ENCODE measurements around the gene ANKRA2. TPM values are rescaled to one million over a fixed set of nuclear protein-coding genes. Genes with fewer than 3 reads are reported as not detected.

ANKRA2 gene
- total RNA-seq, 2 experiments from 2014 or later = 45.0 to 45.1 TPM

- Histone ChIP-seq H3K4me3 (ENCODE audit: low read length) (no peak overlapping the region), H3K9me3 (ENCODE audit: control insufficient read depth in 1 of 2, insufficient read depth in 1 of 2, low read length in 2 of 2) (no peaks in the 10 kb centered on the region), H3K36me3 (ENCODE audit: insufficient read depth, low read length) (no peaks in the 10 kb centered on the region), H3K27me3 (ENCODE audit: control insufficient read depth in 1 of 2, insufficient read depth in 2 of 2, low read length in 2 of 2) (peaks cover 6 to 10% of the 10 kb centered on the region in 2 experiments), H3K4me1 (ENCODE audit: insufficient read depth, low read length) (peaks cover 4% of the 10 kb centered on the region), H3K27ac (ENCODE audit: low read depth in 1 of 2, low read length in 2 of 2) (no peak overlapping the region)
- Mint-ChIP-seq H3K4me3 (no peak overlapping the region), H3K36me3 (ENCODE audit: low read depth) (no peaks in the 10 kb centered on the region), H3K27ac (no peak overlapping the region), H3K9me3 (no peaks in the 10 kb centered on the region), H3K4me1 (ENCODE audit: low read depth) (no peaks in the 10 kb centered on the region), H3K27me3 (peaks cover 40% of the 10 kb centered on the region)
- ChIA-PET POLR2A (interaction anchor here (0.6 kb wide), 1 partner anchor 26 kb away, joined by 3 read pairs; the partner anchor contains the start of gene UTP15), CTCF (no interaction called here)
- intact Hi-C loops (cut with DNase I, micrococcal nuclease) = no loop called here
- no peak for ATAC-seq (ENCODE audit: poor library complexity)
- TF ChIP-seq, protein P1, sequence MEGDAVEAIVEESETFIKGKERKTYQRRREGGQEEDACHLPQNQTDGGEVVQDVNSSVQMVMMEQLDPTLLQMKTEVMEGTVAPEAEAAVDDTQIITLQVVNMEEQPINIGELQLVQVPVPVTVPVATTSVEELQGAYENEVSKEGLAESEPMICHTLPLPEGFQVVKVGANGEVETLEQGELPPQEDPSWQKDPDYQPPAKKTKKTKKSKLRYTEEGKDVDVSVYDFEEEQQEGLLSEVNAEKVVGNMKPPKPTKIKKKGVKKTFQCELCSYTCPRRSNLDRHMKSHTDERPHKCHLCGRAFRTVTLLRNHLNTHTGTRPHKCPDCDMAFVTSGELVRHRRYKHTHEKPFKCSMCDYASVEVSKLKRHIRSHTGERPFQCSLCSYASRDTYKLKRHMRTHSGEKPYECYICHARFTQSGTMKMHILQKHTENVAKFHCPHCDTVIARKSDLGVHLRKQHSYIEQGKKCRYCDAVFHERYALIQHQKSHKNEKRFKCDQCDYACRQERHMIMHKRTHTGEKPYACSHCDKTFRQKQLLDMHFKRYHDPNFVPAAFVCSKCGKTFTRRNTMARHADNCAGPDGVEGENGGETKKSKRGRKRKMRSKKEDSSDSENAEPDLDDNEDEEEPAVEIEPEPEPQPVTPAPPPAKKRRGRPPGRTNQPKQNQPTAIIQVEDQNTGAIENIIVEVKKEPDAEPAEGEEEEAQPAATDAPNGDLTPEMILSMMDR (IDR thresholded peaks at IDR 0.05) = no peak
- no peak for DNase-seq
These were observed 25.7 kb downstream of the ANKRA2 start for GRCh38 chr5:73539730-73540129.

DNA sequence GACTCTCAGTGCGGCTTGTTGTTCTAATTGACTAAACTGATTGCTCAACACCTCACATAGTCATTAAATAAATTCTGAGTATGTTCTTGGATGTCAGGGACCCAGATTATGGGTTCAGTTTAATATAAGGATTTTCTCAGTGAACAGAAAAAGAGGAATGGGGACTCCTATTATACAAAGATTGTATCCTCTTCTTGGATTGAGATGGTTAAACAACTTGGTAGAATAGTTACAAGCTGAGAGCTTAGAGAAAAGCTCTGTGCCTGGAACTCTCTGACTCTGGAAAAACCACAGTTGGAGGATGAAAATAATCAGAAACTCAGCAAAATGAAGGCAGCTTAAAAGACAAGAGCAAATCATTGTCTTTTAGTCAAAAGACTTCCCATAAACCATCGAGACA is 30.5 kb downstream of the ANKRA2 start:
- Mint-ChIP-seq H3K27me3 (peaks cover 41% of the 10 kb centered on the region), H3K9me3 (no peaks in the 10 kb centered on the region), H3K4me1 (ENCODE audit: low read depth) (no peaks in the 10 kb centered on the region), H3K4me3 (no peak overlapping the region), H3K27ac (no peak overlapping the region), H3K36me3 (ENCODE audit: low read depth) (no peaks in the 10 kb centered on the region)
- Histone ChIP-seq H3K27ac (ENCODE audit: low read depth in 1 of 2, low read length in 2 of 2) (no peak overlapping the region), H3K36me3 (ENCODE audit: insufficient read depth, low read length) (no peaks in the 10 kb centered on the region), H3K4me1 (ENCODE audit: insufficient read depth, low read length) (peaks cover 4% of the 10 kb centered on the region), H3K27me3 (ENCODE audit: control insufficient read depth in 1 of 2, insufficient read depth in 2 of 2, low read length in 2 of 2) (peaks cover 5 to 7% of the 10 kb centered on the region in 2 experiments), H3K4me3 (ENCODE audit: low read length) (no peak overlapping the region), H3K9me3 (ENCODE audit: control insufficient read depth in 1 of 2, insufficient read depth in 1 of 2, low read length in 2 of 2) (no peaks in the 10 kb centered on the region)
- ATAC-seq (ENCODE audit: poor library complexity) = no peak
- no peak for DNase-seq
- POLR2A ChIA-PET = interaction anchor here (0.8 kb wide), 1 partner anchor 613 kb away, joined by 3 read pairs; no protein-coding TSS in a partner anchor
- TF ChIP-seq, protein P1 (IDR thresholded peaks at IDR 0.05) = no peak
- CTCF ChIA-PET = interaction anchor here (1.4 kb wide), 1 partner anchor 56 kb away, joined by 3 read pairs; no protein-coding TSS in a partner anchor
- intact Hi-C loops (cut with DNase I, micrococcal nuclease) = loop anchor here in 1 of 2 experiments (5.0 kb wide), 1 partner anchor 453 kb away; no protein-coding TSS in a partner anchor

- ATAC-seq (ENCODE audit: poor library complexity) (no peak), DNase-seq (no peak)
- Histone ChIP-seq H3K4me1 (ENCODE audit: insufficient read depth, low read length) (peaks cover 4% of the 10 kb centered on the region), H3K4me3 (ENCODE audit: low read length) (no peak overlapping the region), H3K9me3 (ENCODE audit: control insufficient read depth in 1 of 2, insufficient read depth in 1 of 2, low read length in 2 of 2) (no peaks in the 10 kb centered on the region), H3K36me3 (ENCODE audit: insufficient read depth, low read length) (no peaks in the 10 kb centered on the region), H3K27ac (ENCODE audit: low read depth in 1 of 2, low read length in 2 of 2) (no peak overlapping the region), H3K27me3 (ENCODE audit: control insufficient read depth in 1 of 2, insufficient read depth in 2 of 2, low read length in 2 of 2) (peaks cover 5 to 6% of the 10 kb centered on the region in 2 experiments)
- TF ChIP-seq, protein P1 (IDR thresholded peaks at IDR 0.05) = no peak
- H3K27ac Mint-ChIP-seq = no peak overlapping the region
- no peaks in the 10 kb centered on the region for H3K36me3 Mint-ChIP-seq (ENCODE audit: low read depth)
- intact Hi-C loops (cut with DNase I, micrococcal nuclease) = loop anchor here in 1 of 2 experiments (5.0 kb wide), 1 partner anchor 452 kb away; no protein-coding TSS in a partner anchor
- no peaks in the 10 kb centered on the region for H3K4me1 Mint-ChIP-seq (ENCODE audit: low read depth)
- ChIA-PET CTCF (no interaction called here), POLR2A (no interaction called here)
- peaks cover 40% of the 10 kb centered on the region for H3K27me3 Mint-ChIP-seq
- no peak overlapping the region for H3K4me3 Mint-ChIP-seq
- no peaks in the 10 kb centered on the region for H3K9me3 Mint-ChIP-seq
These were observed 31.3 kb downstream of the ANKRA2 start for GRCh38 chr5:73534011-73534644.
